ENCODE results near the gene ACMSD.
A peak's percentile ranks its signal among the peaks of the same experiment; 100 is the strongest.

Gene ACMSD

DNA sequence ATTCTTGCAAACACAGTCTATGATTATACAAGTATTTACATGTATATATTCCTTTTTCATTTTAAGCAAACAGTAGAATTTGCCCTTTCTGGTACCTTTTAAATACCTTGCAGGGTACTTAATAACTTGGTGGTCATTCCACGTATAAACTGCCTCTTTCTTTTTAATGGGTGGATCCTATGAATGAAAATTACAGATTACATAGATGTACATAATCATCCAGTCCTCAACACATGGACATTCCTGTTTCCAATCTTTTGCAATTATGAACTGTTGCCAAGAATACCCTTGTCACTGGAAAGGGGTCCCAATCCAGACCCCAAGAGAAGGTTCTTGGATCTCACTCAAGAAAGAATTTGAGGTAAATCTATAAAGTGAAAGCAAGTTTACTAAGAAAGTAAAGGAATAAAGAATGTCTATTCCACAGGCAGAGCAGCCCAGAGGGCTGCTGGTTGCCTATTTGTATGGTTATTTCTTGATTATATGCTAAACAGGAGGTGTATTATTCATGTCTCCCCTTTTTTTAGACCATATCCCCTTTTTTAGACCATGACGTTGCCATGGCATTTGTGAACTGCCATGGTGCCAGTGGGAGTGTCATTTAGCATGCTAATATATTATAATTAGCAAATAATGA lies 72.5 kb downstream of the ACMSD start:
- Mint-ChIP-seq H3K4me1 (no peaks in the 10 kb centered on the region), H3K9me3 (peaks cover 52% of the 10 kb centered on the region), H3K36me3 (ENCODE audit: low read depth) (peaks cover 11% of the 10 kb centered on the region), H3K4me3 (no peak overlapping the region), H3K27ac (no peak overlapping the region), H3K27me3 (ENCODE audit: low read depth, poor library complexity) (peaks cover 21% of the 10 kb centered on the region)
- no peak for TF ChIP-seq CTCF (IDR thresholded peaks at IDR 0.05)
- no peak for DNase-seq

DNA sequence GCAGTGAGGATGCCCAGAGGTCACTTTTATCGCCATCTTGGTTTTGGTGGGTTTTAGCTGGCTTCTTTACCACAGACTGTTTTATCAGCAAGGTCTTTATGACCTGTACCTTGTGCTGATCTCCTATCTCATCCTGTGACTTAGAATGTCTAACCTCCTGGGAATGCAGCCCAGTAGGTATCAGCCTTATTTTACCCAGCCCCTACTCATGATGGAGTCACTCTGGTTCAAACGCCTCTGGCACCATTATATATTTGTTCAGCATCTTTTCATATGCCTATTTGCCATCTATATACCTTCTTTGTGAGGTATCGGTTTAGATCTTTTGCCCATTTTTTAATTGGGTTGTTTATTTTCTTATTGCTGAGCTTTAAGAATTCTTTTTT lies 73.0 kb downstream of the ACMSD start:
- Mint-ChIP-seq H3K4me1 (no peaks in the 10 kb centered on the region), H3K27me3 (ENCODE audit: low read depth, poor library complexity) (peaks cover 21% of the 10 kb centered on the region), H3K4me3 (no peak overlapping the region), H3K9me3 (peaks cover 52% of the 10 kb centered on the region), H3K27ac (no peak overlapping the region), H3K36me3 (ENCODE audit: low read depth) (peaks cover 11% of the 10 kb centered on the region)
- DNase-seq: no peak
- TF ChIP-seq CTCF (IDR thresholded peaks at IDR 0.05): no peak

- TF ChIP-seq CTCF (IDR thresholded peaks at IDR 0.05): no peak
- Mint-ChIP-seq H3K36me3 (ENCODE audit: low read depth) (peaks cover 11% of the 10 kb centered on the region), H3K27ac (no peak overlapping the region), H3K27me3 (ENCODE audit: low read depth, poor library complexity) (peaks cover 21% of the 10 kb centered on the region), H3K4me1 (no peaks in the 10 kb centered on the region), H3K9me3 (peaks cover 47% of the 10 kb centered on the region), H3K4me3 (no peak overlapping the region)
- DNase-seq: no peak
Observed at GRCh38 chr2:134912361-134912760, 73.9 kb downstream of the ACMSD start.

- DNase-seq: peak; percentile 14
- H3K36me3 Mint-ChIP-seq (ENCODE audit: low read depth): peaks cover 23% of the 10 kb centered on the region
Observed at GRCh38 chr2:134917360-134917865, 79.0 kb downstream of the ACMSD start.

DNA sequence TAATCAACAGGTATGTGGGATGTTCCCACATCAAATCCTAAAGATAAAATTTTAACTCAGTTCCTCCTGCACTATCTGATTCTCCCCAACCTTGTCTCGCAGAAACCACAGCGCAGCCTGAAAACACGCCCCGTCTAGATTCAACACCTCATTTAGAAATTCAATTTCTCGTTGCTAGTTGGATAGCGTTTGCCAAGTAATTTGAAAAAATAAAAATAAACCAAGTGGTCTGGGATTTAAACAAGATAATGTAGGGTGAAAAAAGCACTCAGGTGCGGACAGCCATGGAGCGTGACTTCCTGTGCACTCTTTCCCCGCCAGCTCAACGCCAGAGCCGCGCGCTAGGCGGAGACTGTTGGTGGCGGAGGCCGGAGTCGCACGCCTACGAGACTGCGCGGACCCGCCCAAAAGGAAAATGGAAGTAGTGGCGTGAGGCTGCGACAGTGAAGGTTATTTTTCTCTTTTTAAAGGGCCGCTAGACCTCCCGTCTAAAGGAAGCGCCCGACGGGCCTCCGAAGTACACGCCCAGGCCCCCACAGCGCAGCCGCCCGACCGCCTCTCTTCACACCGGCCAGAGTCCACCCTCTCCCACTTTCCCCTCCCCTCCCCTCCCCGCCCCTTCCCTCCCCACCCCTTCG lies 79.6 kb downstream of the ACMSD start:
- H3K9me3 Mint-ChIP-seq: peaks cover 26% of the 10 kb centered on the region
- peaks cover 23% of the 10 kb centered on the region for H3K36me3 Mint-ChIP-seq (ENCODE audit: low read depth)
- H3K27me3 Mint-ChIP-seq (ENCODE audit: low read depth, poor library complexity): peaks cover 4% of the 10 kb centered on the region
- H3K4me1 Mint-ChIP-seq: peaks cover 32% of the 10 kb centered on the region
- no peak for DNase-seq
- peak overlapping the region; percentile 100 for H3K27ac Mint-ChIP-seq
- no peak for TF ChIP-seq CTCF (IDR thresholded peaks at IDR 0.05)
- H3K4me3 Mint-ChIP-seq: peak overlapping the region; percentile 99

More at GRCh38 chr2:134917360-134917865, 79.0 kb downstream of the ACMSD start:
- no peak for TF ChIP-seq CTCF (IDR thresholded peaks at IDR 0.05)
- peaks cover 32% of the 10 kb centered on the region for H3K9me3 Mint-ChIP-seq
- H3K4me3 Mint-ChIP-seq: peak overlapping the region; percentile 99
- H3K27me3 Mint-ChIP-seq (ENCODE audit: low read depth, poor library complexity): peaks cover 4% of the 10 kb centered on the region
- peaks cover 27% of the 10 kb centered on the region for H3K4me1 Mint-ChIP-seq
- peak overlapping the region; percentile 100 for H3K27ac Mint-ChIP-seq

Measured in nephron progenitor cell (in vitro differentiated cells).